Measurements from ENCODE around the gene RER1.

Gene RER1

GRCh38 chr1:2397007-2397679, 5.5 kb downstream of the RER1 start:
- H3K9me3 ChIP-seq (ENCODE audit: insufficient read depth, low read length) = no peaks in the 10 kb centered on the region
- H3K4me3 ChIP-seq (ENCODE audit: insufficient read length, low read depth) = no peak overlapping the region
- DNase-seq (ENCODE audit: low read depth, low spot score) = no peak
- no peak for TF ChIP-seq ZNF274 (IDR thresholded peaks at IDR 0.05; ENCODE audit: low read depth, low read length)
- H3K9ac ChIP-seq (ENCODE audit: insufficient read length, low read depth) = no peak overlapping the region
- H3K36me3 ChIP-seq (ENCODE audit: insufficient read depth, insufficient read length, low read length) = peaks cover 89% of the 10 kb centered on the region
- no peaks in the 10 kb centered on the region for H3K4me1 ChIP-seq (ENCODE audit: insufficient read depth, insufficient read length)
- H3K27me3 ChIP-seq (ENCODE audit: insufficient read depth, insufficient read length) = no peaks in the 10 kb centered on the region

- Histone ChIP-seq H3K9me3 (ENCODE audit: insufficient read depth, low read length) (no peaks in the 10 kb centered on the region), H3K36me3 (ENCODE audit: insufficient read depth, insufficient read length, low read length) (peaks cover 92% of the 10 kb centered on the region), H3K27me3 (ENCODE audit: insufficient read depth, insufficient read length) (no peaks in the 10 kb centered on the region), H3K4me1 (ENCODE audit: insufficient read depth, insufficient read length) (no peaks in the 10 kb centered on the region), H3K9ac (ENCODE audit: insufficient read length, low read depth) (no peak overlapping the region), H3K4me3 (ENCODE audit: insufficient read length, low read depth) (no peak overlapping the region)
- no peak for DNase-seq (ENCODE audit: low read depth, low spot score)
- no peak for TF ChIP-seq ZNF274 (IDR thresholded peaks at IDR 0.05; ENCODE audit: low read depth, low read length)
- TF ChIP-seq SUZ12 (IDR thresholded peaks at IDR 0.05; ENCODE audit: extremely low read depth, insufficient read depth, insufficient read length) = no peak
- no peak for TF ChIP-seq YY1 (IDR thresholded peaks at IDR 0.05; ENCODE audit: insufficient read depth, insufficient read length)
Observed at GRCh38 chr1:2398871-2399270, 7.2 kb downstream of the RER1 start.

GRCh38 chr1:2399890-2400575, 8.4 kb downstream of the RER1 start:
- Histone ChIP-seq H3K9me3 (ENCODE audit: insufficient read depth, low read length) (no peaks in the 10 kb centered on the region), H3K4me1 (ENCODE audit: insufficient read depth, insufficient read length) (no peaks in the 10 kb centered on the region), H3K9ac (ENCODE audit: insufficient read length, low read depth) (no peak overlapping the region), H3K36me3 (ENCODE audit: insufficient read depth, insufficient read length, low read length) (peaks cover 92% of the 10 kb centered on the region), H3K27me3 (ENCODE audit: insufficient read depth, insufficient read length) (no peaks in the 10 kb centered on the region), H3K4me3 (ENCODE audit: insufficient read length, low read depth) (no peak overlapping the region)
- DNase-seq (ENCODE audit: low read depth, low spot score) = no peak
- TF ChIP-seq YY1 (IDR thresholded peaks at IDR 0.05; ENCODE audit: insufficient read depth, insufficient read length) (no peak), SUZ12 (IDR thresholded peaks at IDR 0.05; ENCODE audit: extremely low read depth, insufficient read depth, insufficient read length) (no peak), ZNF274 (IDR thresholded peaks at IDR 0.05; ENCODE audit: low read depth, low read length) (no peak)

GRCh38 chr1:2400576-2400909, 8.9 kb downstream of the RER1 start:
- Histone ChIP-seq H3K36me3 (ENCODE audit: insufficient read depth, insufficient read length, low read length) (peaks cover 92% of the 10 kb centered on the region), H3K4me3 (ENCODE audit: insufficient read length, low read depth) (no peak overlapping the region), H3K27me3 (ENCODE audit: insufficient read depth, insufficient read length) (no peaks in the 10 kb centered on the region), H3K4me1 (ENCODE audit: insufficient read depth, insufficient read length) (peaks cover 2% of the 10 kb centered on the region), H3K9me3 (ENCODE audit: insufficient read depth, low read length) (no peaks in the 10 kb centered on the region), H3K9ac (ENCODE audit: insufficient read length, low read depth) (no peak overlapping the region)
- no peak for DNase-seq (ENCODE audit: low read depth, low spot score)
- TF ChIP-seq SUZ12 (IDR thresholded peaks at IDR 0.05; ENCODE audit: extremely low read depth, insufficient read depth, insufficient read length) (no peak), YY1 (IDR thresholded peaks at IDR 0.05; ENCODE audit: insufficient read depth, insufficient read length) (no peak)

GRCh38 chr1:2400950-2401649, 9.5 kb downstream of the RER1 start:
- no peak overlapping the region for H3K4me3 ChIP-seq (ENCODE audit: insufficient read length, low read depth)
- H3K4me1 ChIP-seq (ENCODE audit: insufficient read depth, insufficient read length) = peaks cover 2% of the 10 kb centered on the region
- no peak overlapping the region for H3K9ac ChIP-seq (ENCODE audit: insufficient read length, low read depth)
- no peaks in the 10 kb centered on the region for H3K27me3 ChIP-seq (ENCODE audit: insufficient read depth, insufficient read length)
- TF ChIP-seq SUZ12 (IDR thresholded peaks at IDR 0.05; ENCODE audit: extremely low read depth, insufficient read depth, insufficient read length) = no peak
- no peak for TF ChIP-seq YY1 (IDR thresholded peaks at IDR 0.05; ENCODE audit: insufficient read depth, insufficient read length)
- no peak for TF ChIP-seq ZNF274 (IDR thresholded peaks at IDR 0.05; ENCODE audit: low read depth, low read length)
- no peak for DNase-seq (ENCODE audit: low read depth, low spot score)
- no peaks in the 10 kb centered on the region for H3K9me3 ChIP-seq (ENCODE audit: insufficient read depth, low read length)
- H3K36me3 ChIP-seq (ENCODE audit: insufficient read depth, insufficient read length, low read length) = peaks cover 91% of the 10 kb centered on the region

GRCh38 chr1:2402420-2402819, 10.8 kb downstream of the RER1 start:
- Histone ChIP-seq H3K27me3 (ENCODE audit: insufficient read depth, insufficient read length) (no peaks in the 10 kb centered on the region), H3K4me3 (ENCODE audit: insufficient read length, low read depth) (no peak overlapping the region), H3K4me1 (ENCODE audit: insufficient read depth, insufficient read length) (peaks cover 4% of the 10 kb centered on the region), H3K9ac (ENCODE audit: insufficient read length, low read depth) (no peak overlapping the region), H3K9me3 (ENCODE audit: insufficient read depth, low read length) (no peaks in the 10 kb centered on the region), H3K36me3 (ENCODE audit: insufficient read depth, insufficient read length, low read length) (peaks cover 91% of the 10 kb centered on the region)
- no peak for DNase-seq (ENCODE audit: low read depth, low spot score)
- TF ChIP-seq SUZ12 (IDR thresholded peaks at IDR 0.05; ENCODE audit: extremely low read depth, insufficient read depth, insufficient read length) (no peak), YY1 (IDR thresholded peaks at IDR 0.05; ENCODE audit: insufficient read depth, insufficient read length) (no peak), ZNF274 (IDR thresholded peaks at IDR 0.05; ENCODE audit: low read depth, low read length) (no peak)

GRCh38 chr1:2403273-2403672, 11.6 kb downstream of the RER1 start:
- Histone ChIP-seq H3K4me1 (ENCODE audit: insufficient read depth, insufficient read length) (peaks cover 4% of the 10 kb centered on the region), H3K9ac (ENCODE audit: insufficient read length, low read depth) (no peak overlapping the region), H3K27me3 (ENCODE audit: insufficient read depth, insufficient read length) (no peaks in the 10 kb centered on the region), H3K4me3 (ENCODE audit: insufficient read length, low read depth) (no peak overlapping the region), H3K9me3 (ENCODE audit: insufficient read depth, low read length) (no peaks in the 10 kb centered on the region), H3K36me3 (ENCODE audit: insufficient read depth, insufficient read length, low read length) (peaks cover 89% of the 10 kb centered on the region)
- no peak for TF ChIP-seq SUZ12 (IDR thresholded peaks at IDR 0.05; ENCODE audit: extremely low read depth, insufficient read depth, insufficient read length)
- TF ChIP-seq ZNF274 (IDR thresholded peaks at IDR 0.05; ENCODE audit: low read depth, low read length) = no peak
- TF ChIP-seq YY1 (IDR thresholded peaks at IDR 0.05; ENCODE audit: insufficient read depth, insufficient read length) = no peak
- no peak for DNase-seq (ENCODE audit: low read depth, low spot score)

Measured in NT2/D1 (cell line).